HG02870 (cell line): ENCODE data around the gene DCN.

Experiments
- ATAC-seq: cut with Tn5 transposase; IDR thresholded peaks from one replicate; pipeline ENCODE4 v1.9.1; 2021; ENCODE audit warnings: mild to moderate bottlenecking, moderate library complexity; ENCODE audit not compliant: unreplicated experiment

DCN gene

GRCh38 chr12:91188778-91189177, 6.2 kb upstream of the DCN start:
- no peak for ATAC-seq

GRCh38 chr12:91186156-91186555, 3.5 kb upstream of the DCN start:
- ATAC-seq = no peak

GRCh38 chr12:91185421-91185820, 2.8 kb upstream of the DCN start:
- ATAC-seq = no peak

GRCh38 chr12:91183551-91183950, 934 bp upstream of the DCN start:
- ATAC-seq = no peak

- no peak for ATAC-seq
Measured at GRCh38 chr12:91180582-91181395, 1.8 kb downstream of the DCN start.

- ATAC-seq = no peak
Measured at GRCh38 chr12:91179966-91180561, 2.6 kb downstream of the DCN start.

GRCh38 chr12:91179315-91179714, 3.3 kb downstream of the DCN start:
- ATAC-seq = no peak

GRCh38 chr12:91178781-91179180, 3.8 kb downstream of the DCN start:
- no peak for ATAC-seq

GRCh38 chr12:91178139-91178561, 4.5 kb downstream of the DCN start:
- ATAC-seq = no peak

- ATAC-seq = no peak
Measured at GRCh38 chr12:91177381-91177780, 5.2 kb downstream of the DCN start.

GRCh38 chr12:91176915-91177314, 5.7 kb downstream of the DCN start:
- ATAC-seq = no peak

GRCh38 chr12:91176358-91176757, 6.3 kb downstream of the DCN start:
- no peak for ATAC-seq

GRCh38 chr12:91173124-91173523, 9.5 kb downstream of the DCN start:
- no peak for ATAC-seq

- no peak for ATAC-seq
Measured at GRCh38 chr12:91172096-91172495, 10.5 kb downstream of the DCN start.

- ATAC-seq = no peak
Measured at GRCh38 chr12:91171476-91171875, 11.1 kb downstream of the DCN start.

GRCh38 chr12:91163116-91163515, 19.5 kb downstream of the DCN start:
- no peak for ATAC-seq

- ATAC-seq = no peak
Measured at GRCh38 chr12:91161009-91161408, 21.6 kb downstream of the DCN start.

- no peak for ATAC-seq
Measured at GRCh38 chr12:91155990-91156389, 26.6 kb downstream of the DCN start.

GRCh38 chr12:91154131-91154530, 28.5 kb downstream of the DCN start:
- no peak for ATAC-seq

- ATAC-seq = no peak
Measured at GRCh38 chr12:91144053-91144452, 38.6 kb downstream of the DCN start.

GRCh38 chr12:91143206-91143605, 39.4 kb downstream of the DCN start:
- no peak for ATAC-seq

GRCh38 chr12:91142221-91142631, 40.4 kb downstream of the DCN start:
- no peak for ATAC-seq
